GM12872 (cell line): ENCODE results near the gene ACBD6.

ENCODE experiments used
- TF ChIP-seq, protein P1 (sequence below): IDR thresholded peaks from 3 replicates; pipeline ENCODE4 v1.5.1; 2011; ENCODE audit warnings: low read depth, mild to moderate bottlenecking, low read length, moderate library complexity; ENCODE audit not compliant: insufficient read depth

ACBD6 gene

DNA sequence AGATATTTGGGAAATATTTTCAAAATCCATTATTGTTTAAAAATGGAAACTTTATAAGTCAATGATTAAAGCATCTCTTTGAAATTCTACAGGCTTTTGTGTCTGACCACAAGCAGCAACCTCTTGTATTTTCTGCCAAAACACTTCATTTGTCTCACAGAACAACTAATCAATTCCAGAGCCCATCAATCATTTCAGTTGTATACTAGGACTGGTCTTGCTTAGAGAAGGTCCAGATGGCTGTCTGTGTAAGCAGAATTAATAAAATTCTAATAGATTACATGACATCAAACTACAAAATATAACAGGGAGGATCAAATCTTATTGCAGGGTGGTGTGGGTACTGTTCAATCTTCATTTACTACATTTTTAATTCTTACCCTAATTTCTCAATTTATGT is 76.4 kb downstream of the ACBD6 start:
- TF ChIP-seq, protein P1, sequence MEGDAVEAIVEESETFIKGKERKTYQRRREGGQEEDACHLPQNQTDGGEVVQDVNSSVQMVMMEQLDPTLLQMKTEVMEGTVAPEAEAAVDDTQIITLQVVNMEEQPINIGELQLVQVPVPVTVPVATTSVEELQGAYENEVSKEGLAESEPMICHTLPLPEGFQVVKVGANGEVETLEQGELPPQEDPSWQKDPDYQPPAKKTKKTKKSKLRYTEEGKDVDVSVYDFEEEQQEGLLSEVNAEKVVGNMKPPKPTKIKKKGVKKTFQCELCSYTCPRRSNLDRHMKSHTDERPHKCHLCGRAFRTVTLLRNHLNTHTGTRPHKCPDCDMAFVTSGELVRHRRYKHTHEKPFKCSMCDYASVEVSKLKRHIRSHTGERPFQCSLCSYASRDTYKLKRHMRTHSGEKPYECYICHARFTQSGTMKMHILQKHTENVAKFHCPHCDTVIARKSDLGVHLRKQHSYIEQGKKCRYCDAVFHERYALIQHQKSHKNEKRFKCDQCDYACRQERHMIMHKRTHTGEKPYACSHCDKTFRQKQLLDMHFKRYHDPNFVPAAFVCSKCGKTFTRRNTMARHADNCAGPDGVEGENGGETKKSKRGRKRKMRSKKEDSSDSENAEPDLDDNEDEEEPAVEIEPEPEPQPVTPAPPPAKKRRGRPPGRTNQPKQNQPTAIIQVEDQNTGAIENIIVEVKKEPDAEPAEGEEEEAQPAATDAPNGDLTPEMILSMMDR, result no peak

DNA sequence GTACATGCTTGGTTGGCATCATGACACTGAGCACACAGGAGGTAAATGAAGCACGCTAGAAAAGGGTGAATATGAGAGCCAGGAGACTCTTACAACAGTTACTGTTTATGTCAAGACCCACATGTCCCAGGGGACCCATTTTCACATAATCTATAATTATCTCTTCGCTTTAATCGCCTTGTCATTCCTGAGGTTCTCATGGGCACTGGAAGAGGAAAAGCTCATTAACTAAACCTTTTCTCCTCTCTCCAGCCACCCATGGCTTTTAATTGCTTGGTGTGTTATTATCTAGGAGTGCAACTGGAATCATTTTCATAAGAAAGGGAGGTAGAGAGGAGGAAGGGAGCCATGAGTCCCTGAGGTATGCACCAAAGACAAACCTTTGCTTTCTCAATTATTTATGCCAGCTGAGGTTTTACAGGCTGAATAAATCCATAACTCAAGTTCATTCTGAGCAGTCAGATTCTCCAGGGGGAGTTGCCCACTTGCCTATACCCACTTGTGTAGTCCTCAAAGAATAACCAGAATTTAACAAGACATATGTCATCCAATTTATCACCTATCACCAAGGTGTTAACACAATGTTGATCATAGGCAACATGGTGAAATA is 77.4 kb downstream of the ACBD6 start:
- TF ChIP-seq, protein P1, result no peak

DNA sequence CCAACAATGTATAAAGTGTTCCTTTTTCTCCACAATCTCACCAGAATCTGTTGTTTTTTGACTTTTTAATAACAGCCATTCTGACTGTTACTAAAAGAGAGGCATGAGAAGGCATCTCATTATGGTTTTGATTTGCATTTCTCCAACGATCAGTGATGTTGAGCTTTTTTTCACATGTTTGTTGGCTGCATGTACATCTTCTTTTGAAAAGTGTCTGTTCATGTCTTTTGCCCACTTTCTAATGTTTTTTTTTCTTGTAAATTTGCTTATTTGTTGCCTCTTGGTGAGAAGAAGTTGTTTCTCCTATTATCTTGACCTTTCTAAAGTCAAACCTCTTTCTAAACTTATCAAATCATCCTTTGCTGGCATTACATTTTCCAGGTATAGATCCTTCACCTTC is 80.8 kb downstream of the ACBD6 start:
- TF ChIP-seq, protein P1, result no peak

DNA sequence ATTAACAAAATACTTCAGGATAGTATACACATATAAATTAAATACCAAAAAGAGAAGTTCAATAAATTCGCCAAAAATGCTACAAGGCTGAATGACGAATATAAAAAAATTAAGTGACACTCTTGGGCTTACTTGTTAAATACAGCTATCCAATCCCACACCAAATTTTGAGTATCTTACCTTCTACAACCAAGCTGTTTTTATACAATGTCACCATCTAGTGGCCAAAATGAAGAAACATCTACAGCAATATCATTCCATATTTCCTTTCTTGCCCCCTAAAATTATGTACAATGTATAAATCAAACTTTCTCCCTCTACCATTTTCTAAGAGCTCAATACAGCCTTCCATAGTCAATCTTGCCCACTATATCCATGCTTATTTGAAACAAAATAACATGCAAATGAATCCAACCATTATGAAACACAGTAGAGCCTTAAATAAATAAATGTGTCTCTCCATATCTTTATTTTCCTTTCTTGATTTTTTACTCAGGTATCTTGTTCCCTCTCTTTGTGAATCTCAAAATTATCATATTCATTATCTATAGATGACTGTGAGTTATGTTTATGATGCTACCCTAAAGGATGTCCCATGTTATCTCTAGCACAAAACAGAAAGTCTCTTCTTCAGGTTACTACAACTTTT is 86.3 kb downstream of the ACBD6 start:
- TF ChIP-seq, protein P1, result peak; percentile 53

DNA sequence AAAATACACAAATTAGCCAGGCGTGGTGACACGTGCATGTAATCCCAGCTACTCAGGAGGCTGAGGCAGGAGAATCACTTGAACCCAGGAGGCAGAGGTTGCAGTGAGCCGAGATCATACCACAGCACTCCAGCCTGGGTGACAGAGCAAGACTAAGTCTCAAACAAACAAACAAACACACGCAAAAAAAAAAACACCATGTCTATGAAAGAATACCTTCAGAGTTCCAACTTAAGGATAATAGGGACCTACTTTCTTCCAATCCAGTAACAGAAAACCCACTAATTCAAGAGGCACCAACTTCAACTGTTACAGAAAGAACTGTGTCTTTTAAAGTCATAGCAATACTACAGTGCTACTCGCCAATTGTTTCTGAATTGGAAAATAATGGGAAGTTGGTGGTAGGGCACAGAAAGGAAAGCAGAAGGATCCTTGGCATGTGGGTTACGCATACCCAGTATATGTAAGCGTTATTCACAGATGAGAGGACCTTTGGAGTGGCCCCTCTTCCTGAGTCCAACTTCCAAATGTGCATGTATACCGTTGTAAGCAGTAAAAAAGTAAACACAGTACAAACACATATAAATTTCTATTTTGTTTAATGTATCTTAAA is 87.0 kb downstream of the ACBD6 start:
- TF ChIP-seq, protein P1, result no peak

DNA sequence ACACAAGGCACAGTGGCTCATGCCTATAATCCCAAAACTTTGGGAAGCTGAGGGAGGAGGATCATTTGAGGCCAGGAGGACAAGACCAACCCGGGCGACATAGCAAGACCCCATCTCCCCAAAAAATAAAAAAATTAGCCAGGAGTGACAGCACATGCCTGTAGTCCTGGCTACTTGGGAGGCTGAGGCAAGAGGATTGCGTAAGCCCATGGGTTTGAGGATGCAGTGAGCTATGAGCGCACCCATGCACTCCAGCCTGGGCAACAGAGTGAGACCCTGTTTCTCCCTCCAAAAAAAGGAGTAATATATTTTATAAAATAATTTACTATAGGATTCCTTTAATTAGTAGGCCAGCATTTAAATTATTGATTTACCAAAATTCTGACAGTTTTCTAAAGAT is 89.8 kb downstream of the ACBD6 start:
- TF ChIP-seq, protein P1, result no peak

DNA sequence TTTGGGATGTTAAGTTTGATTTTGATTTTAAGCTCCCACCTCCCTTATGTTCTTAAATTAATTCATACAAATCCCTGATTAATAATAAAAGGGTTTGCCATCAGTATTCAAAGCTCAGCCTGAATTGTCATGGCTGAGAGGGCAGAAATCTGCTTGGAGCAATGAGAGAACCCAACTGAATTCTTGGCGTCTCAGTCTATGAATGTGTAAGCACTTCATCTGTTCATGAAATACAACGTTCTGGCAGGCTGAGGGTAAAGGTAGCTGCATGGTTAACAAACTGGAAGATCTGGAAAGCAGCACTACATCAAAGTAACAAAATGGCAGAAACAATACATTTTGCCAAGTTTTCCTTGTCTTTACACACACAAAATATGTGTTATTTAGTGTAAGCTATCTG is 95.3 kb downstream of the ACBD6 start:
- TF ChIP-seq, protein P1, result no peak
